MM.1S (cell line): ENCODE results near the gene FBXW11.

ENCODE experiments used
- DNase-seq: peaks from one replicate; pipeline ENCODE4 v3.0.0-alpha.2; 2015
- H2AFZ ChIP-seq: fragments of 300-600 bp; sonication (generic); 2 replicates; pipeline ENCODE4 v1.6.0; 2016; ENCODE audit warnings: antibody characterized with exemption, low read length
- H3F3A ChIP-seq: fragments of 300-600 bp; sonication (generic); 2 replicates; pipeline ENCODE4 v1.6.1; 2016; ENCODE audit warnings: mild to moderate bottlenecking, antibody characterized with exemption, low read length, moderate library complexity, mixed read lengths; ENCODE audit not compliant: insufficient read depth
- H3K27ac ChIP-seq: fragments of 300-600 bp; sonication (generic); 2 replicates; pipeline ENCODE4 v1.5.1; 2016; ENCODE audit warnings: mild to moderate bottlenecking, low read length
- H3K27me3 ChIP-seq: fragments of 300-600 bp; sonication (generic); replicated peaks from 2 replicates; pipeline ENCODE4 v1.6.0; 2016; ENCODE audit warnings: low read length; ENCODE audit not compliant: insufficient read depth
- H3K36me3 ChIP-seq: fragments of 300-600 bp; sonication (generic); replicated peaks from 2 replicates; pipeline ENCODE4 v1.6.1; 2016; ENCODE audit warnings: mild to moderate bottlenecking, low read length, mixed read lengths; ENCODE audit not compliant: insufficient read depth
- H3K4me1 ChIP-seq: fragments of 300-600 bp; sonication (generic); 2 replicates; pipeline ENCODE4 v1.6.1; 2016; ENCODE audit warnings: low read length, mixed read lengths
- H3K4me2 ChIP-seq: fragments of 300-600 bp; sonication (generic); 2 replicates; pipeline ENCODE4 v1.6.0; 2016; ENCODE audit warnings: low read depth, low read length
- H3K4me3 ChIP-seq: fragments of 300-600 bp; sonication (generic); 2 replicates; pipeline ENCODE4 v1.5.1; 2016; ENCODE audit warnings: low read length, mixed read lengths
- H3K79me2 ChIP-seq: fragments of 300-600 bp; sonication (generic); 2 replicates; pipeline ENCODE4 v1.6.1; 2016; ENCODE audit warnings: mixed run types, low read length, mixed read lengths
- H3K9ac ChIP-seq: fragments of 300-600 bp; sonication (generic); 2 replicates; pipeline ENCODE4 v1.6.1; 2016; ENCODE audit warnings: low read length, mixed read lengths
- H3K9me2 ChIP-seq: fragments of 300-600 bp; sonication (generic); replicated peaks from 2 replicates; pipeline ENCODE4 v1.6.1; 2016; ENCODE audit warnings: mild to moderate bottlenecking, low read length, mixed read lengths; ENCODE audit not compliant: insufficient read depth
- H3K9me3 ChIP-seq: fragments of 300-600 bp; sonication (generic); replicated peaks from 2 replicates; pipeline ENCODE4 v1.6.1; 2016; ENCODE audit warnings: mild to moderate bottlenecking, low read length, mixed read lengths; ENCODE audit not compliant: insufficient read depth
- H4K20me1 ChIP-seq: fragments of 300-600 bp; sonication (generic); 2 replicates; pipeline ENCODE4 v1.6.1; 2016; ENCODE audit warnings: mild to moderate bottlenecking, low read length, moderate library complexity, mixed read lengths; ENCODE audit not compliant: insufficient read depth
- CTCF ChIP-seq: fragments of 300-600 bp; sonication (generic); IDR thresholded peaks from 2 replicates; pipeline ENCODE4 v1.5.1; 2016; ENCODE audit warnings: antibody characterized with exemption, low read length, mixed read lengths
- EZH2 ChIP-seq: fragments of 300-600 bp; sonication (generic); optimal IDR thresholded peaks from 2 replicates; pipeline ENCODE3; 2017; ENCODE audit warnings: low read depth, mild to moderate bottlenecking, antibody characterized with exemption, low read length, mixed read lengths
- EZH2phosphoT487 ChIP-seq: fragments of 300-600 bp; sonication (generic); IDR thresholded peaks from 2 replicates; pipeline ENCODE4 v1.6.1; 2018; ENCODE audit warnings: antibody characterized with exemption, low read length

The FBXW11 gene

DNA sequence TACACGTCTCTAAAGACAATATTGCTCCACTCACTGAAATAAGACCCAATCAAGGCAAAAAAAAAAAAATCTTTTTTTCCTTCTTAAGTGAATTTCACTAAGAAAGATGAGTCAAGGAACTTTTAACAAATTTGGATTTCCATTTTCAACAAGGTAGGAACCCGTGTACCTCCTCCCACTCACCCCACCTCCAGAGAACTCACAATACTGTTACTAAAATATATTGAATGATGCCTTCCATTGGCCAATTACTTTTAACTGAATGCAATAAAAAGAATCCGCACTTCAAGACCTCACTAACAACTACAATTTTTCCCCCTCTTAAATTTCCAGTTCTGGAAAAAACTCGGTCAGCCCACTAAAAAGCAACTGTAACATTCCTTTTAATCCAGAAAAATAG lies 50.7 kb downstream of the FBXW11 start:
- Histone ChIP-seq H3K4me2 (no peak overlapping the region), H2AFZ (no peak overlapping the region), H3K79me2 (peaks cover 92% of the 10 kb centered on the region), H4K20me1 (peaks cover 22% of the 10 kb centered on the region; the same call in 1 of the 2 replicates), H3K27me3 (no peaks in the 10 kb centered on the region), H3K4me1 (no peaks in the 10 kb centered on the region), H3K27ac (no peak overlapping the region), H3K4me3 (no peak overlapping the region), H3K9me3 (no peaks in the 10 kb centered on the region), H3F3A (no peaks in the 10 kb centered on the region), H3K9me2 (no peaks in the 10 kb centered on the region), H3K36me3 (no peaks in the 10 kb centered on the region), H3K9ac (no peak overlapping the region)
- TF ChIP-seq EZH2phosphoT487 (no peak), EZH2 (no peak), CTCF (no peak)
- no peak for DNase-seq

DNA sequence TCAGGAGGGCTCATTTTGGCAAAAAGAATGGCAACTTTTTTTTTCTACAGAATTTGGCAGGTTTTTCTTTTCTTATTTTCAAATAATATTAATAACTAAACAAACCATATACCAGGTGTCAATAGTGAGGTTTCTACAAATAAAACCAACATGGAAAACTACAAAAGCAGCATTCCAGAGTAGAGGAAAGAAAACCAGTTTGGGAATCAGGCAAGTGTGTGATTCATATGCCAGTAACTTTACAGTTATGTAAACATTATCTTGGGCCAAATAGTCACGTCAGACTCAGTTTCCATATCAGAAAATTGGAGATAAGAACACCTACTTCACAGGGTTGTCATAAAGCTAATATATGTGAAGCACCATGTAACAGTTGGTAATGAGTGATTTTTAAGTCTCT lies 51.7 kb downstream of the FBXW11 start:
- H3K27ac ChIP-seq: no peak overlapping the region
- TF ChIP-seq EZH2: no peak
- no peak for TF ChIP-seq EZH2phosphoT487
- TF ChIP-seq CTCF: no peak
- H3K36me3 ChIP-seq: no peaks in the 10 kb centered on the region
- no peak overlapping the region for H3K9ac ChIP-seq
- no peak overlapping the region for H2AFZ ChIP-seq
- peaks cover 90% of the 10 kb centered on the region for H3K79me2 ChIP-seq
- H3K4me1 ChIP-seq: no peaks in the 10 kb centered on the region
- no peak for DNase-seq
- H3K4me3 ChIP-seq: no peak overlapping the region
- H3F3A ChIP-seq: no peaks in the 10 kb centered on the region
- no peaks in the 10 kb centered on the region for H3K9me2 ChIP-seq
- H4K20me1 ChIP-seq: peaks cover 22% of the 10 kb centered on the region; the same call in 1 of the 2 replicates
- no peaks in the 10 kb centered on the region for H3K27me3 ChIP-seq
- no peak overlapping the region for H3K4me2 ChIP-seq
- no peaks in the 10 kb centered on the region for H3K9me3 ChIP-seq

DNA sequence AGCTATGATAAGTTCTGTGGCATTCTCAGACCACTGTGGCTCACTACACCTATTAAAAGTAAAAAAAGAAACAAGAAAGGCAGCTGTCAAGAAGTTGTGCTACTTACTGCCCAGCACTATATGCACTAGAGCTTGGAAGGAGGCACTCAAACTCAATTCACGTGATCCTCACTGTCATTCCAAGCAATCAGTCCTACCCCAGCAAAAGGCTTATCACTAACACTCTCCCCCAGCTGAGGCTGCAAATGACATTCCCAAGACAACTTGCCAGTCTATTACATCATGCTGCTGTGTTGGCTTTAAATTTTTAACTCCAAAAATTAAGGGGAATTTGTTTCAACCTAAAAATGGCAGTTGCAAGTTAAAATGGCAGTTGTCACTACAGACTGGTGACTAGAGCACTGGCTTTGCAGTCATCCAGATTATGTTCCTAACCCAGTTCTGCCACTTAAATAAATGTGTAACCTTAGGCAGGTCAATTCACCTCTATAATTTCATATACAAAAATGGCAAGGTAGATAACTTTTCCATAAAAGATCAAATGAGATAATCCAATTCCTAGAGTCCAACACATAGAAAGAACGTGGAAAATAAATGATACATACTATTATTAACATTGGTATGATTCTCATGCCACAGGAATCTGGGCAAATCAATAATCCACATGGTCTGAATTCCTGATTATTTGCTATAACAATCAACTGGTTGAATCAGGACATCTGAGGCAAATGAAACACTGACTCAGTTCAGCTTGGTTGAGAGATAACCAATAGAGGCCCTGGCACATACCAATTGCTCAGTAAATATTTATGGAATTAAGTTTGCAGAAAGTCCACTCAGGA lies 52.4 kb downstream of the FBXW11 start:
- Histone ChIP-seq H3K27ac (no peak overlapping the region), H3K36me3 (no peaks in the 10 kb centered on the region), H3K79me2 (peaks cover 87% of the 10 kb centered on the region), H3K9me3 (no peaks in the 10 kb centered on the region), H3K9ac (no peak overlapping the region), H3K4me3 (no peak overlapping the region), H3K9me2 (no peaks in the 10 kb centered on the region), H3K27me3 (no peaks in the 10 kb centered on the region), H3F3A (no peaks in the 10 kb centered on the region), H3K4me2 (no peak overlapping the region), H4K20me1 (peaks cover 22% of the 10 kb centered on the region; the same call in 1 of the 2 replicates), H2AFZ (no peak overlapping the region), H3K4me1 (no peaks in the 10 kb centered on the region)
- TF ChIP-seq EZH2phosphoT487: no peak
- no peak for TF ChIP-seq CTCF
- no peak for TF ChIP-seq EZH2
- DNase-seq: no peak
